ENCODE results near the gene JMJD1C.

The JMJD1C gene

DNA sequence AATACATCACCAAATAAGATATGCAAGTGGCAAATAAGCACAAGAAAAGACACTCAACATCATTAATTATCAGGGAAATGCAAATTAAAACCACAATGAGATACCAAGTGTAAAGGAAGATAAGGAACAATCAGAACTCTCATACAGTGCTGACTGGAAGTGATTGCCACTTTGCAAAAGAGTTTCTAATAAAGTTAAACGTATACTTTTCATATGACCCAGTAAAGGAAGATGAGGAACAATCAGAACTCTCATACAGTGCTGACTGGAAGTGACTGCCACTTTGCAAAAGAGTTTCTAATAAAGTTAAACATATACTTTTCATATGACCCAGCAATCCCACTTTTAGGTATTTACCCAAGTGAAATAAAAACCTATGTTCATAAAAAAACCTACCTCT, 12.2 kb upstream of the JMJD1C start:
- no peak for DNase-seq

DNA sequence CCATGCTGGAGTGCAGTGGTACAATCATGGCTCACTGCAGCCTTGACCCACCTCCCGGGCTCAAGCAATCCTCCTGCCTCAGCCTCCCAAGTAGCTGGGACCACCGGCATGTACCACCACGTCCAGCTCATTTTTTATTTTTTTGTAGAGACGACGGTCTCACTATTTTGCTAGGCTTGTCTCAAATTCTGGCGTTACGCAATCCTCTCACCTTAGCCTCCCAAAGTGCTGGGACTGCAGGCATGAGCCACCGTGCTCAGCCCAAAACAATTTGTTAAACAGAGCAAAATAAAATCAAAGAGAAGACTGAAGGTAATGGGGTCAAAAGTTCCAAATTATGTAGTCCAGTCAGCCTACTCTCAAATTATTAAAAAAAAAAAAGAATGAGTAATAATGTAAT, 8.7 kb upstream of the JMJD1C start:
- no peak for DNase-seq

DNA sequence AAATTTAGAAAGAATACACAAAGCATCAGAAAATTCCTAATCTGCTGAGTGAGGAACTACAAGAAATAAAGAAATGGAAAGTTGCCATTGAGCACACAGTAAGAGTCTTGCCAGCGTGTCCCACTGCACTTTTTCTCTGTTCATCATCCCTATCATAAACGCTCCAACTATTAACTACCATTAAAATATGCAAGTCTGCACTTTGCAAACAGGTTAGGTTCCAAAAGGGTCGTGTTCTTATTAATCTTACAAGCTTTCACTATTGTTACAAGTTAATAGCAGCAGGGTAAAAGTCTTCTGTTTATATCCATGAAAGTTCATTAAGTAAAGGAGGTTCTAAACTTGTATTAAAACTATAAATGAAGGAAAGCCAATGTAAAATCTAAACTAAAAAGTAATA, 5.2 kb upstream of the JMJD1C start:
- DNase-seq = no peak

DNA sequence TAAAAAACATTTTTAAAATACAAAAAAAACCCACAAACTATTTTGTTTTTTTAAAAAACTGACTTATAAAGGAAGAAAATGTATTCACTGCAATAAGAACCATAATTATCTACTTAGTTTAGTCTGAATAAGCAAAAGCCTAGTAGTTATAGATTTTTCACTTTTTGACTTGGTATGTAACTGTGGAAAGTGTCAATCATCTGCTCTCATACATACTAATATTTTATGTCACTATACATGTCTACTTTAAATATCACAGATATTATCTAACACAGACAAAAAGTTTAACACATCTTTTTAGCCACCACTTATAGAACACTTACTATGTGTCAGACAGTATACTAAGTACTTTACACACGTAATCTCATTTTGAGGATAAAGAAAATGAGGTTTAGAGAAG, 3.2 kb upstream of the JMJD1C start:
- no peak for DNase-seq

DNA sequence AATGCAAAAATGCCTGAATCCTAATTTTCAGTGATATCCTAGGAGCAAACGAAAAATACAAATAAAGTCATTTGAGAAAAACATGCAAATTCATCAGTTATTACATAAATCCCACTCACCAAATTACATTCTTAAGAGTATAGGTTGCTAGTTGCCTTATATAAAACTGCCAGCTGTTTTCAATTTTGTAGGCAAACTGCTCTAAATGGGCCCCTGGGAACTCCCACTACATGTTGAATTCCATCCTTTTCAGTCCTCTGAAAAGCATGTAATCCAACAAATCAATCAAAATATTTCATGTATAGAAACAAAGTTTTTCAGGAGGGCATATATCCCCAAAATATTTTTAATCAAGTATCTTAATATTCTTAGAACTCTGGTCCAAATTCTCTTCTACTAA, 2.1 kb upstream of the JMJD1C start:
- DNase-seq = no peak

DNA sequence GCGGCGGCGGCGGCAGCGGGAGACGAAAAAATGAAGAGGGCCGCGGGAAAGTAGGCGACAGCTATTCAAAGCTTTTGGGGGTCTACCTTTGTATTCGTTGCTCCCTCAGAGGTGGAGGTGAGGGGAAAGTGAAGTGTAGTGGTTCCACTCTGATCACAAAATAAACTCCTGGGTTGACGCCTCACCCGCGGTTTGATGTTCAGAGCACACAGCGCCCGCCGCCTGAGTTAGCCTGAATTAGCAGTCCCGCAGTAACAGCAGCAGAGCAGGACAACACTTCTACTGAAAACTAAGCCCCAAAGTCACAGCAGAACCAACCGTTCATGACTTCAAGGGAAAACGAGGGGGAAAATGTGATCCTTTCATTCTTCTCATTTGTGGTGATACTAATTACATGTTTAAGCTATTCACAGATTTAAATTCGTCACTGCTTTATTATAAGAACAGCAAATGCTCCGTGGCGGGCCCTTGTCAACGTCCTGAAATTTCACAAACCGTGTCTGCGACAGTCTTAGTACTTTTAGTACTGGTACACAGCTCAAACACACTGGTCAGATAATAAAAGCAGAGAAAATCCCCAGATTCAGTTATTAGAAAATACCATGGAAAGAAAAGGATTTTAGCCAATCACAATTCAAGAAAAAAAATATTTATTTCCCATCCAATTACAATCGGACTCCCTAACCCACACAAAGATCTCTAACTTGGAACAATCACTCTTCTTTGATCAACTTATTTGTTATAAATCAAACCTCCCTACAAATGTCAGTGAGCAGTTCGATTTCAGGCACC, 563 bp upstream of the JMJD1C start:
- peak; percentile 36 for DNase-seq

DNA sequence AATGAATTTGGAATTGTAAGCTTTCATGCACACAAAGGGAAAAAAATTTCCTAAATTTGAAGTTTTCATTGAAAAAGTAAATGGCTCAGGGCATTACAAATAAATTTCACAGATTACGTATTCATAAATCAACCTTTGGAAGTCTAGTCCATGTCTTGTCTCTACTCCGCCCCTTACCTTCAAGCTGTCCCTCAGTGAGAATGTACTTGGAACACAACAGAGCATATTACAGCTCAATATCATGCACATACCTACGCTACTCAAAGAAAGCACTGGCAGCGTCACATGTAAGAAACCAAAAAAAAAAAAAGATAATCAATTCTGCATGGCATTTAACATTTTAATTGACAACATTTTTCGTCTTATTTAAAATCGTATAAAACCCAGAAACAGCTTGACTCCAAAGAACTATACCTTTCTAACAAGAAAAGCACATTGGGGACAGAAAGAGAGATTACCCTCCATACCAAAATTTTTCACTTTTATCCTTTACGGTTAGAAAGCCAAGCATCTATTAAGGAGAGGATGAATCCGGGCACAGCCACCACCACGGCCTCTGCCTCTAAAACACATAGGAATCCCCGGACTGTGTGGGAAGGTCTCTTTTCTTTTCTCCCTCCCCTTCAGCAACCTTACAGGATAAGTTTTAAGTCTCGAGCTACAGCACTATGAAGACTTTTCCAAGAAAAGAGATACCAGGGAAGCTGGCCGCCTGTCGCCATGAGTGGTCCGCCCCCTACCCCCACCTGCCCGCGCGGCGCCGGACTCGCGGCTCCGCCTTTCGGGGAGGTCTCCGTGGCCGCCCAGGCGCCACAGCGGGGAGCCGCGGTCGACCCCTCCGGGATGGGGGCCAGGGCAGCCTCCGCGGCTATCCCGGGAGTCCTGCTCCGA, 1.1 kb downstream of the JMJD1C start:
- DNase-seq = no peak

DNA sequence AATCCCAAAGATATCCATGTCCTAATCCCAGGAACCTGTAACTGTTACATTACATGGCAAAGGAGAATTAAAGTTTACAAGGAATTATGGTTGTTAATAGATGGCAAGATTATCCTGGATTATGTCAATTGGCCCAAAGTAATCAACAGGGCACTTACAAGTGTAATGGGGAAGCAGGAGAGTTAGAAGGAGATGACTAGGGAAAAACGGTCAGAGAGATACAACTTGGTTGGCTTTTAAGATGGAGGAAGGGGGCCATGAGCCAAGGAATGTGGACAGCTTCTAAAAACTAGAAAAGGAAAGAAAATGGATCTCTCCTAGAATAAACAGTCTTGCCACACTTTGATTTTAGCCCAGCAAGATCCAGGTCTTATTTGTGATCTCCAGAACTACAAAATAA, 3.3 kb downstream of the JMJD1C start:
- no peak for DNase-seq

DNA sequence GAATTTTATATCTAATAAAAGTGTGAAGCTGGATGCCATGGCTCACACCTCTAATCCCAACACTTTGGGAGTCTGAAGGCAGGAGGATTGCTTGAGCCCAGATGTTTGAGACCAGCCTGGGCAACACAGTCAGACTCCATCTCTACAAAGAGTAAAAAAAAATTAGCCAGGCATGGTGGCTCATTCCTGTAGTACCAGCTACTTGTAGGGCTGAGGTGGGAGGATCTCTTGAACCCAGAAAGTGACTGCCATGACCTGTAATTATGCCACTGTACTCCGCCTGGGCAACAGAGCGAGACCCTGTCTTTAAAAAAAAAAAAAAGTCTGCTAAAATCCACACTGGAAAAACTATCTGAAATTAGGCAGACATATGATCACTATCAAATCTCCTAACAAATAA, 7.6 kb downstream of the JMJD1C start:
- DNase-seq = no peak

DNA sequence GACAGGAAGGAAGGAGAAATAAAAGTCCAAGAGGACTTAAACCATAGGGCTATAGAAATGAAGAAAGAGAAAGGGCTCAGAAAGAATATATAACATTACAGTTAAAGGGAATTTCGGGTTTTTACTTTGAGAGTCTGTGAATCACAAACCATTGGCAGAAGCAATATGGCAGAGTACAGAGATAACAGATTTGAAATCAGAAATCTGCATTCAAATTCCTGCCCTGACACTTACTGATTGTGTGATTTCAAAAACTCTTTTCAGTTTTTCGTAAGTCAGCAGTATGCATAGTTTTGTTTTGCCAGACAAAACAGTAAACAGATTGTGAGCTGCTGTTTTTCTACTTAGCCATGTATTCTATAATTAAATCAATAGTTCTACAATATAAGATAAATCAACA, 8.2 kb downstream of the JMJD1C start:
- no peak for DNase-seq

DNA sequence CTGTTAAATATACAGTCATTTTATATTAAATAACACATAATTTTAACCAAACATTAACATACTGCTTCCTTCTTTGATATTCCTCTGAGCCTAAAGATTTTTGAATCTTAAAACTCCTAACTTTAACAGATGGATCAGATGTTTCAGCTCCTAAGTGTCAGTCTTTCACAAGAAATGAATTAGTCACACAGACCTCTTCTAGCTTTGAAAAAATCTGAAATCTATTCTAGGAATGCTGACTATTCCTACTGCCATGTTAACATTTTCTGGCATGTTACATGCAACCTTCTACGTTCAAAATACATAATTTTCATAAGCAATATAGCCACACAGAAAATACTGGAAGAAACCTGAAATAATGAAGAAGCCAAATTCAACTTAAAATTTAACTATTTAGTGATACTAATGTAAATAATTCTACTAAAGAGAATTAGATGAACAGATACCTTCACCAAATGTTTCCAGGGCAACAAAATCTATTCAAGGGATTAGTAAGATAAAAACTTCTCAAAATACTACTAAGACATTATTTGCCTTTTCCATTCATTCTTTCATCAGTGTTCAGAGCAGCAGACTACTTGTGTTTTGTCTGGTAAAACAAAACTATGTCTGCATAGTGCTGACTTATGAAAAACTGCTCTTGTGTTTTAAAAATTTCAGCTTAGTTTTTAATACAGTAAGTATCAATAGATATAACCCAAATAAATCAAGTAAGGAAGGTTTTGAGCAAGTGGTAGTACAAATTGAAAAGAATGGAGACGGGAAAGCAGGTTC, 9.2 kb downstream of the JMJD1C start:
- no peak for DNase-seq

DNA sequence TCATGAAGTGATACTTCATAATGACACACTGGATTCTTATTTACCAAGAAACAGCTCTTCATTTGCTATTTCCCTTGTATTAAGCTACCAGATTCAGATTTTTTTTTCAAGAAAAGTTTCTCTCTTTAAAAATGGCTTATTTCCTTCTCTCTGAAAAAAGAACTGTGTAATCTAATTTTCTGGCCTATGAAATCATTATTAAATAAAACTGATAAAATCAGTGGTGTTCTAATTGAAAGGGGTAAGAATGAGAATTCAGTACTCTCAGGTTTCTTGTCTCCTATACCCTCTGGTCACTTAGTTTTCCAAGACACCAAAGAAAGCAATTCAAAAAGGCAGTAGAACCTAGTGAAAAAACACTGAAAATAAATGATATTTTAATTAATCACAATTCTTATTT, 10.3 kb downstream of the JMJD1C start:
- DNase-seq = no peak

DNA sequence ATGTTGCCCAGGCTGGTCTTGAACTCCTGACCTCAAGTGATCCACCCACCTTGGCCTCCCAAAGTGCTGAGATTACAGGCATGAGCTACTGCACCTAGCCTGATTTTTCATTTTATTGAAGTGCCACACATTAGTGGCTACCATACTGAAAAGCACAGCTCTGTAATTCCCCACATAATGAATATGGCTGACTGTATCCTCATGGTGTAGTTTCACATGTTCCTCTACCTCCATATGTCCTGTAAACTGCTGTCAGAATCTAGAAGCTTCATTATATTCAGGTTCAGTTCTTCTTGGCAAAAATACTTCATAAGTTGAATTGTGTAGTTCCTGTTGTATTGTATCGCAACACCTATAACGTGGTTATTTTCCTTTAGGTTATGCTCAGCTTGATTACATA, 11.1 kb downstream of the JMJD1C start:
- DNase-seq = no peak

DNA sequence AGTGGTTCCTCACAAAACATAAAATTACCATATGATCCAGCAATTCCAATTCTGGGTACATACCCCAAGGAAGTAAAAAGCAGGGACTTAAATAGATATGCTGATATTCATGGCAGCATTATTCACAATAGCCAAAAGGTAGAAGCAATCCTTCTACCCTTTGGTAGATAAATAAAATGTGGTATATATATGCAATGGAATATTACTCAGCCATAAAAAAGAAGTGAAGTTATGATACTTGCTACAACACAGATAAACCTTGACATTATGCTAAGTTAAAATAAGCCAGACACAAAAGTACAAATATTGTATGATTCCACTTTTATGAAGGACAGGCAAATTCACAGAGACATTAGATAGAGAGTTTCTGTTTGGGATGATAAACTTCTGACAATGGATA, 13.3 kb downstream of the JMJD1C start:
- no peak for DNase-seq

DNA sequence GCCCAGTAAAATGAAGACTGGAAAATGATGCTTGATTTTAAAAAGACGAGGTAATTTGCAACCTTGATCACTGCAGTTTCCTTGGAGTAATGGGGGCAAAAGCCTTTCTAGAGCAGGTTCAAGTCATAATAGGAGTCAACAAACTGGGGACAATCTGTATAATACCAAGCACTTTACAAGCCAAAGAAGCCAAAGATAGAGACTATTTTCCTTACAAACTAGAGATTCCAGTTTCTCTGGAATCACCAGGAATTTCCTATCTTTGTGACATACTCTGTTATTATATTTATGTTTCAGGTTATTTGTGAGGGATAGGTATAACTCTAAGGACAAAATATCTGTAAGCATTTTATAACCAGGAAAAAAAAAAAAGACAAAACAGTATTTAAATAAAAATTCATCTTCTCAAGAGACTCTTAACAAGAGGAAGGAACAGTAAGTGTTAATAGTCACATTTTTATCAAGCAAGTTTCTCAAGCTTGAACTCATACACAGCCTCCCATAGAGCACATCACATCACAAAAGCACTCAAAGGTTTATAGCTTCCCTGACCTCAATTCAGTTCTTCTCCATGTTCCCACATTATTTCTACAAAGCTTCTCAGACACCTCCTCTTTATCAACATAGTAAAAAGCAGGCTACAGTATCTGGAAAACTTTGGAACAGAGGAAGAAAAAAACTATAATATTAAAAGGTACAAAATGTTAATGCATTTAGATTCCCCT, 18.9 kb downstream of the JMJD1C start:
- DNase-seq = no peak

DNA sequence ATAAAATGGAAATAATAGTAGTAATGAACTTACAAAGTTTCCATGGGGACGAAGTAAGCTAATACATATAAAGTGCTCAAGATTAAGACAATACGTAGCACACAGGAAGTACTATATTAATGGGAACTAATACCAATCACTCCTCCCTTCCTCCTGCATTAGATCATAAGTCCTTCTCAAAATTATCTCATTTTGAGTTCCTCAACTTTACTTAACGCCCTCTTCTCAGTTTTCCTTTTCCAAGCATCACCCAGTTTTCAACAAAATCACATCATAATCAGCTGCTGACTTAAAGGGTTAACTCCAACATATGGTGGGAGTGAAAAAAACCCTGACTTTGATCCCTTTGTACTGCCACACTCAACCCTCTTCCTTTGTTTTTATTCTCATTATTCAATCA, 24.4 kb downstream of the JMJD1C start:
- DNase-seq = no peak

DNA sequence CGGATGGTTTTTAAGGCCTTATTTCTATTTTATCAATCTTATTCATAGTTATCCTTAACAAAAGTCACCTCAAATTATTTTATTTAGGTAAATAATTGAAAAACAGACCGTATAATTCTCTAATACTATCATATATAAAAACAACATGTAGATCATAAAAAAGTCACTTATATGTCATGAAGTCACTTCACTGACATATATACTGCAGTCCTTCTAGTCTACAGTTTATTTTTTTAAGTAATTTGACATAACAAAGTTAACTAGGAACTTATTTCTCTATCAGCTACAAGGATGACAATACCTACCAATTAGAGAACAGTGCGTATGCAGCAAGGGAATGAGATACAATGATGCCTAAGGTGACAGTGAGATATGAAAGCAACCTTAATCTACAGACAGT, 26.2 kb downstream of the JMJD1C start:
- no peak for DNase-seq

DNA sequence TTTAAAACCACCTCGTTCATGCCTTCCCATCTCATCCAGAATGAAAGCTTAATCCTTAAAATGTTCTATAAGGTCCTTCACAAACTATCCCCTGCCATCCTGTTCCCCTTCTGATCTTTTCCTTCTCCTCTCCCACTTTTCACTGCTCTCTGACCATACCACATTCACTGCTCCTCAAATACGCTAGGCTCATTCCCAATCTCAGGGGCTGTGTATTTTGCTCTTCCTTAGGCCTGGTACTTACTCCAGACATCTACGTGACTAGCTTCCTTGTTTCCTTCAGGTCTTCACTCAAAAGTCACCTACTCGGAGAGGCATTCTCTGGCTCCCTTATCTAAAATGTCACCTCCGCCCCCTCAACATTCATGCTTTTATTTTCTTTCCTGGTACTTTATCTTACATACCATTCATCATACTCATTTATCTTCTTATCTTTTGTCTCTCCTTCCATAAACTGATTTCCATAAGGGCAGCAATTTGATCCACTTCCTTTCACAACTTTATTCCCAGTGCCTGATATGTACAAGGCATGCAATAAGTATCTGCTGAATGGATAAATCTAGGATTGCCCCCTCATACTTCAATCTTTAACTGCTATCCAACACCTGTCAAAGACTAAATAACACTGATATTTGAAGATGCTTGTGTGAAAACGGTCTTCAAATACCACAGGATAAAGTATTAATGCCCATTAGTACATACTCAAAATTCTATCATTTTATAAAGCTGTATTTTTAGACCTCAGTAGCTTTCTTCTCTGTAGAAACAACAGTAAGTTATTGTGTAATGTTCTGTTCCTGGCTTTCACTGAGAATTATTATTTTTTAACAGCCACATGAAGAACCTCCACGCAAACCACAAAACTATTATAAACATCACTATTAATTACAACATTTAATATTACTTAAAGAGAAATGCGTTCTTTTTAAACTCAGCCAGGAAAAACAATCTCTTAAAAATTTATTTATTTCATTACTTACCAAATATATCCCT, 27.0 kb downstream of the JMJD1C start:
- DNase-seq = no peak

DNA sequence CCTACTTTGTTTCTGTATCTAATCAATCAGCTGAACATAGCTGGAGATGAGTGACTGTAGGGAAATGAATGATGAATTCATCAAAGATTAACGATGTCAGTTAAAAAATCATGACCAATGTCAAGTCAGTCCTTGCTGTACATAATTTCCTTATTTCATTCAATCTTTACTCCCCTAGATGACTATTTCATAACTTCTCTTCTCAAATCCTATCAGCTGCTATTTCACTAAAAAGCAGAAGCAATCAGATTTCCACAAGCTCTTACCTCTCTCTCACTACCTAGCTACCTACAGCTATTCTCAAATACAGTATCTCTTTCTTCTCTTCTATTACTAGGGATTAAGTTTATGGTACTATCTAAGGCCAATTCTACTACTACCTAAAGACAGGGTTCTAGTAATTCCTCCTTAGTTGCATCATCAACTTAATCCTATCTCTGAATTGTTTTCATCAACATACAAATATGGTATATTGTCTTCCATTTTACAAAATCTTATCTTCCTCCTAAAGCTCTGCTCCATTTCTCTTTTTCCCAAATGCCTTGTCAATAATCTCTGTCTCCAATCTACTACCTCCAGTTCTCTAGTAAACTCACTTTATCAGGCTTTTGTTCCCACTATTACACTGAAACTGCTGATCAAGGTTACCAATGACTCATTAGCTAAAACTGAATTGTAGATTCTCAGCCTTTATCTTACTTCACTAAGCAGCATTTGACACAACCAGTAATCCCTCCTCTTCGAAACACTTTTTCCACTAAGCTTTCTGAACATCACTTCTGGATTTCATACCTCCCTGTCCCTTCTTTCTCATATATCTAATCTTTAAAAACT, 28.4 kb downstream of the JMJD1C start:
- DNase-seq = peak; percentile 44

DNA sequence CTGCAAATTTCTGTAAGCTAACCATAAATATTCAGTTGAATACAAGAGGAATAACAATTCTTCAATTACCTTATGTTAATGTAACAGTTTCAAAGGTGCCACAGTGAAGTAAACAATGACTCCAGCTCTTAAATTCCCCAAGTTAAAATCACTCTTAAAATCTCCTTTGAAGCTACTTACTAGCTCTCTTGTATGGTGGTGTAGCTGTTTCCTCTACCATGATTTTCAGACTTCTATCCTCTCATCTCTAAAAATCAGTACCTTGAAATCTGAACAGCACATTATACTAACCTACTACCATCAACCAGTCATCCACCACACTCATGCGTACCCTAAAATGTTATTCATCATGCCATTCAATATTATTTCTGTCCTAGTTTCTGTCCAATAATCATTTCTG, 29.6 kb downstream of the JMJD1C start:
- DNase-seq = no peak
